ENCODE measurements around the gene ITGA3.
"Not testable (repeated sequence)": the region's sequence is repeated elsewhere in the genome, so short reads cannot be mapped to it uniquely, and the experiment has no call there.

The ITGA3 gene

DNA sequence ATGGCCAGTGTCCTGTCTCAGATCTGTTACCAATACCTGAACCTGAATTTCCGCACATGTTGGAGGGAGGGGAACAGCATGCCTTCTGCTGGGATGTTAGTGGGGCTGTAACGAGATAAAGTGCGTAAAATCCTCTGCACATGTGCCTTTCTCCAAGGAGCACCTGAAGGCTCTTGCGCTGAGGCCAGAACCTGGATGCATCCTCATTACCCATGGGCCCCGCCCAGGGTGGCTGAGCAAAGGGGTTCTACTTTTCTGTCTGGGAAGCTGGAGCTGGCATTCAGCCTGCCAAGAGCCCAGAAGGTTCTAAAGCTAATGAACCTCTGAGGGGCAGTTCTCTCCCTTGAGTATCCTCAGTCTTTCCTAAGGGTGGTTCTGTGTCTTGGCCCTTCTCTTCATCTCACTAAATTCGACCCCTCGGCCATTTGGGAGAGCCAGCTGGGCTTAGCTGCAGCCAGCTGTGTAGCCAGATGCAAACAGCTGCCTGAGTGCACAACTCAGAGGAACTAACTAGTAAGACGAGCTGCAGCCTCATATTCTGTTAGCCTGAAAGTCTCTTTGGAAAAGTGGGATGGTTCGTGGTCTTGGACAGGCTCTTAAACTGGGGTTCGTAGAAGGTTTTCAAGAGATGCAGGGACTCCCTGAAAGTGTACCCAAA lies 2.5 kb downstream of the ITGA3 start:
- H3K4me3 ChIP-seq (ENCODE audit: insufficient read depth, low read length, poor library complexity, severe bottlenecking) = no peak overlapping the region
- H3K9me2 ChIP-seq (replicated peaks; ENCODE audit: insufficient read depth, low read length) = no peaks in the 10 kb centered on the region
- H3K36me3 ChIP-seq (ENCODE audit: low read length) = no peaks in the 10 kb centered on the region
- no peak overlapping the region for H3K4me2 ChIP-seq (ENCODE audit: low read depth, low read length, poor library complexity, severe bottlenecking)
- H3F3A ChIP-seq (ENCODE audit: insufficient read depth) = no peaks in the 10 kb centered on the region
- no peaks in the 10 kb centered on the region for H3K27me3 ChIP-seq (ENCODE audit: low read length)
- H2AFZ ChIP-seq (ENCODE audit: low read depth, low read length, severe bottlenecking) = no peak overlapping the region
- no peaks in the 10 kb centered on the region for H3K79me2 ChIP-seq (ENCODE audit: insufficient read depth, low read length)
- TF ChIP-seq EZH2phosphoT487 (conservative IDR thresholded peaks at IDR 0.05; ENCODE audit: low read length) = no peak
- no peaks in the 10 kb centered on the region for H4K20me1 ChIP-seq (ENCODE audit: low read depth, low read length)
- H3K27ac ChIP-seq (ENCODE audit: low read depth, low read length) = no peak overlapping the region
- no peaks in the 10 kb centered on the region for H3K9me3 ChIP-seq (ENCODE audit: insufficient read depth, low read length)
- no peak overlapping the region for H3K9ac ChIP-seq (ENCODE audit: low read length)

GRCh38 chr17:50059256-50059655 lies 3.3 kb downstream of the ITGA3 start:
- Histone ChIP-seq H3K79me2 (ENCODE audit: insufficient read depth, low read length) (no peaks in the 10 kb centered on the region), H4K20me1 (ENCODE audit: low read depth, low read length) (no peaks in the 10 kb centered on the region), H3K27ac (ENCODE audit: low read depth, low read length) (no peak overlapping the region), H2AFZ (ENCODE audit: low read depth, low read length, severe bottlenecking) (no peak overlapping the region), H3K9me3 (ENCODE audit: insufficient read depth, low read length) (no peaks in the 10 kb centered on the region), H3F3A (ENCODE audit: insufficient read depth) (no peaks in the 10 kb centered on the region), H3K27me3 (ENCODE audit: low read length) (no peaks in the 10 kb centered on the region), H3K4me3 (ENCODE audit: insufficient read depth, low read length, poor library complexity, severe bottlenecking) (no peak overlapping the region), H3K9ac (ENCODE audit: low read length) (no peak overlapping the region), H3K36me3 (ENCODE audit: low read length) (no peaks in the 10 kb centered on the region), H3K9me2 (replicated peaks; ENCODE audit: insufficient read depth, low read length) (no peaks in the 10 kb centered on the region), H3K4me2 (ENCODE audit: low read depth, low read length, poor library complexity, severe bottlenecking) (no peak overlapping the region)
- TF ChIP-seq EZH2phosphoT487 (conservative IDR thresholded peaks at IDR 0.05; ENCODE audit: low read length) = no peak
- TF ChIP-seq, protein P1, sequence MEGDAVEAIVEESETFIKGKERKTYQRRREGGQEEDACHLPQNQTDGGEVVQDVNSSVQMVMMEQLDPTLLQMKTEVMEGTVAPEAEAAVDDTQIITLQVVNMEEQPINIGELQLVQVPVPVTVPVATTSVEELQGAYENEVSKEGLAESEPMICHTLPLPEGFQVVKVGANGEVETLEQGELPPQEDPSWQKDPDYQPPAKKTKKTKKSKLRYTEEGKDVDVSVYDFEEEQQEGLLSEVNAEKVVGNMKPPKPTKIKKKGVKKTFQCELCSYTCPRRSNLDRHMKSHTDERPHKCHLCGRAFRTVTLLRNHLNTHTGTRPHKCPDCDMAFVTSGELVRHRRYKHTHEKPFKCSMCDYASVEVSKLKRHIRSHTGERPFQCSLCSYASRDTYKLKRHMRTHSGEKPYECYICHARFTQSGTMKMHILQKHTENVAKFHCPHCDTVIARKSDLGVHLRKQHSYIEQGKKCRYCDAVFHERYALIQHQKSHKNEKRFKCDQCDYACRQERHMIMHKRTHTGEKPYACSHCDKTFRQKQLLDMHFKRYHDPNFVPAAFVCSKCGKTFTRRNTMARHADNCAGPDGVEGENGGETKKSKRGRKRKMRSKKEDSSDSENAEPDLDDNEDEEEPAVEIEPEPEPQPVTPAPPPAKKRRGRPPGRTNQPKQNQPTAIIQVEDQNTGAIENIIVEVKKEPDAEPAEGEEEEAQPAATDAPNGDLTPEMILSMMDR (IDR thresholded peaks at IDR 0.05; ENCODE audit: insufficient read depth, low read length, poor library complexity, severe bottlenecking) = no peak

GRCh38 chr17:50059759-50060273 lies 3.9 kb downstream of the ITGA3 start:
- no peak overlapping the region for H3K9ac ChIP-seq (ENCODE audit: low read length)
- H3K9me2 ChIP-seq (replicated peaks; ENCODE audit: insufficient read depth, low read length) = no peaks in the 10 kb centered on the region
- H3K4me3 ChIP-seq (ENCODE audit: insufficient read depth, low read length, poor library complexity, severe bottlenecking) = no peak overlapping the region
- no peaks in the 10 kb centered on the region for H3K36me3 ChIP-seq (ENCODE audit: low read length)
- no peaks in the 10 kb centered on the region for H3K9me3 ChIP-seq (ENCODE audit: insufficient read depth, low read length)
- H3K4me2 ChIP-seq (ENCODE audit: low read depth, low read length, poor library complexity, severe bottlenecking) = no peak overlapping the region
- no peaks in the 10 kb centered on the region for H3K79me2 ChIP-seq (ENCODE audit: insufficient read depth, low read length)
- no peaks in the 10 kb centered on the region for H3F3A ChIP-seq (ENCODE audit: insufficient read depth)
- no peak for TF ChIP-seq EZH2phosphoT487 (conservative IDR thresholded peaks at IDR 0.05; ENCODE audit: low read length)
- TF ChIP-seq, protein P1 (IDR thresholded peaks at IDR 0.05; ENCODE audit: insufficient read depth, low read length, poor library complexity, severe bottlenecking) = no peak
- no peak overlapping the region for H2AFZ ChIP-seq (ENCODE audit: low read depth, low read length, severe bottlenecking)
- H4K20me1 ChIP-seq (ENCODE audit: low read depth, low read length) = no peaks in the 10 kb centered on the region
- H3K27ac ChIP-seq (ENCODE audit: low read depth, low read length) = no peak overlapping the region
- H3K27me3 ChIP-seq (ENCODE audit: low read length) = no peaks in the 10 kb centered on the region

GRCh38 chr17:50060951-50061712 lies 5.2 kb downstream of the ITGA3 start:
- Histone ChIP-seq H3K4me3 (ENCODE audit: insufficient read depth, low read length, poor library complexity, severe bottlenecking) (no peak overlapping the region), H4K20me1 (ENCODE audit: low read depth, low read length) (no peaks in the 10 kb centered on the region), H3K9me3 (ENCODE audit: insufficient read depth, low read length) (no peaks in the 10 kb centered on the region), H3K27me3 (ENCODE audit: low read length) (no peaks in the 10 kb centered on the region), H3K27ac (ENCODE audit: low read depth, low read length) (no peak overlapping the region), H3K36me3 (ENCODE audit: low read length) (no peaks in the 10 kb centered on the region), H2AFZ (ENCODE audit: low read depth, low read length, severe bottlenecking) (no peak overlapping the region), H3K9me2 (replicated peaks; ENCODE audit: insufficient read depth, low read length) (no peaks in the 10 kb centered on the region), H3F3A (ENCODE audit: insufficient read depth) (no peaks in the 10 kb centered on the region), H3K9ac (ENCODE audit: low read length) (no peak overlapping the region), H3K4me2 (ENCODE audit: low read depth, low read length, poor library complexity, severe bottlenecking) (no peak overlapping the region), H3K79me2 (ENCODE audit: insufficient read depth, low read length) (no peaks in the 10 kb centered on the region)
- TF ChIP-seq, protein P1 (IDR thresholded peaks at IDR 0.05; ENCODE audit: insufficient read depth, low read length, poor library complexity, severe bottlenecking) = no peak
- no peak for TF ChIP-seq EZH2phosphoT487 (conservative IDR thresholded peaks at IDR 0.05; ENCODE audit: low read length)

GRCh38 chr17:50061713-50062045 lies 5.8 kb downstream of the ITGA3 start:
- H3K4me3 ChIP-seq (ENCODE audit: insufficient read depth, low read length, poor library complexity, severe bottlenecking); H2AFZ ChIP-seq (ENCODE audit: low read depth, low read length, severe bottlenecking); H3K9ac ChIP-seq (ENCODE audit: low read length); H3K36me3 ChIP-seq (ENCODE audit: low read length); H3K27ac ChIP-seq (ENCODE audit: low read depth, low read length); H3F3A ChIP-seq (ENCODE audit: insufficient read depth); H3K9me2 ChIP-seq (replicated peaks; ENCODE audit: insufficient read depth, low read length); H3K9me3 ChIP-seq (ENCODE audit: insufficient read depth, low read length); H3K79me2 ChIP-seq (ENCODE audit: insufficient read depth, low read length); H3K27me3 ChIP-seq (ENCODE audit: low read length); H3K4me2 ChIP-seq (ENCODE audit: low read depth, low read length, poor library complexity, severe bottlenecking); H4K20me1 ChIP-seq (ENCODE audit: low read depth, low read length): not testable (repeated sequence)

Data from SU-DHL-6 (cell line).